ENCODE measurements around the gene GAS7. TPM values are rescaled to one million over a fixed set of nuclear protein-coding genes. Genes with fewer than 3 reads are reported as not detected.

GAS7 gene
- total RNA-seq, 1 donor from 2014 or later, result 8.5 TPM

DNA sequence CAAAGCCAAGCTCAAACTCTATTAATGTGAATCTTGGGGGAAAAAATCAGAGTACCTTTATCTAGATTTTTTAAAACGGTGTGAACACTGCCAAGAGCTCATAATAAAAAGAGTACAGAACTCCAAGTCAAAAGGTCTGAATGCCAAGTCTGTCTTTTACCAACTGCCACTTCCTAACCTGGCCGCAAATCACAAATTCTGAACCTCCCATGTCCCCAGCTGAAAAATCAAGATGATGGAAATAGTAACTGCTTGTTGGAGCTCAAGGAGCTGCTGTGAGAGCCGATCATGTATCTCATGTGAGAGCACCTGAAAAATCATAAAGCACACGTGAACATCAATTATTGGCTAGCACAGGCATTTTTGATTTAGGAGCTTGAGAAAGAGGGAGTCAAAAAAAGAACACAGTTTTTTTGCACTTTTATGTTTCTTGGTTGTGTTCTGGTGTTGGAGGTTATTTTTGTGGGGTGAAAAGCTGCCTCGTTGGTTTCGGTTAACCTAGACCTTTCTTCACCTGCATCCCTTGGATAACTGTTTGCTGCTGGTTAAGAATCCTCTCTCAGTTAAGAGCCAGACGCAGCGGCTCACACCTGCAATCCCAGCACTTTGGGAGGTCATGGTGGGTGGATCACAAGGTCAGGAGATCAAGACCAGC, 50.5 kb downstream of the GAS7 start:
- no peaks in the 10 kb centered on the region for H3K36me3 ChIP-seq (ENCODE audit: insufficient read depth, low read length)
- no peak overlapping the region for H3K4me3 ChIP-seq (ENCODE audit: insufficient read depth, low read depth, low read length)
- Mint-ChIP-seq H3K36me3 (ENCODE audit: low read depth, unreplicated experiment) (no peaks in the 10 kb centered on the region), H3K4me3 (ENCODE audit: unreplicated experiment) (no peak overlapping the region), H3K27ac (ENCODE audit: unreplicated experiment) (no peak overlapping the region), H3K9me3 (ENCODE audit: unreplicated experiment) (no peaks in the 10 kb centered on the region), H3K27me3 (ENCODE audit: low read depth, unreplicated experiment) (peaks cover 46% of the 10 kb centered on the region), H3K4me1 (ENCODE audit: low read depth, unreplicated experiment) (peaks cover 7% of the 10 kb centered on the region)
- TF ChIP-seq, protein P1, sequence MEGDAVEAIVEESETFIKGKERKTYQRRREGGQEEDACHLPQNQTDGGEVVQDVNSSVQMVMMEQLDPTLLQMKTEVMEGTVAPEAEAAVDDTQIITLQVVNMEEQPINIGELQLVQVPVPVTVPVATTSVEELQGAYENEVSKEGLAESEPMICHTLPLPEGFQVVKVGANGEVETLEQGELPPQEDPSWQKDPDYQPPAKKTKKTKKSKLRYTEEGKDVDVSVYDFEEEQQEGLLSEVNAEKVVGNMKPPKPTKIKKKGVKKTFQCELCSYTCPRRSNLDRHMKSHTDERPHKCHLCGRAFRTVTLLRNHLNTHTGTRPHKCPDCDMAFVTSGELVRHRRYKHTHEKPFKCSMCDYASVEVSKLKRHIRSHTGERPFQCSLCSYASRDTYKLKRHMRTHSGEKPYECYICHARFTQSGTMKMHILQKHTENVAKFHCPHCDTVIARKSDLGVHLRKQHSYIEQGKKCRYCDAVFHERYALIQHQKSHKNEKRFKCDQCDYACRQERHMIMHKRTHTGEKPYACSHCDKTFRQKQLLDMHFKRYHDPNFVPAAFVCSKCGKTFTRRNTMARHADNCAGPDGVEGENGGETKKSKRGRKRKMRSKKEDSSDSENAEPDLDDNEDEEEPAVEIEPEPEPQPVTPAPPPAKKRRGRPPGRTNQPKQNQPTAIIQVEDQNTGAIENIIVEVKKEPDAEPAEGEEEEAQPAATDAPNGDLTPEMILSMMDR (IDR thresholded peaks at IDR 0.05; ENCODE audit: insufficient read depth, low read depth, low read length), result no peak
- no peak for TF ChIP-seq EZH2 (IDR thresholded peaks at IDR 0.05; ENCODE audit: insufficient read depth, low read length)
- H3K9ac ChIP-seq (ENCODE audit: low read length), result no peak overlapping the region
- H3K4me1 ChIP-seq (ENCODE audit: insufficient read depth, low read length), result no peaks in the 10 kb centered on the region
- no peaks in the 10 kb centered on the region for H3K79me2 ChIP-seq (ENCODE audit: insufficient read depth, low read length)
- no peak for DNase-seq (ENCODE audit: low read depth)
- H4K20me1 ChIP-seq (ENCODE audit: insufficient read depth, low read length), result no peaks in the 10 kb centered on the region
- H3K27ac ChIP-seq (ENCODE audit: low read depth, low read length), result no peak overlapping the region
- H2AFZ ChIP-seq (ENCODE audit: low read depth, low read length), result no peak overlapping the region
- no peaks in the 10 kb centered on the region for H3K9me3 ChIP-seq (ENCODE audit: insufficient read depth, low read depth, low read length)
- no peak overlapping the region for H3K4me2 ChIP-seq (ENCODE audit: low read length)
- peaks cover 4% of the 10 kb centered on the region for H3K27me3 ChIP-seq (ENCODE audit: insufficient read depth, low read length)
- no peak for FAIRE-seq

DNA sequence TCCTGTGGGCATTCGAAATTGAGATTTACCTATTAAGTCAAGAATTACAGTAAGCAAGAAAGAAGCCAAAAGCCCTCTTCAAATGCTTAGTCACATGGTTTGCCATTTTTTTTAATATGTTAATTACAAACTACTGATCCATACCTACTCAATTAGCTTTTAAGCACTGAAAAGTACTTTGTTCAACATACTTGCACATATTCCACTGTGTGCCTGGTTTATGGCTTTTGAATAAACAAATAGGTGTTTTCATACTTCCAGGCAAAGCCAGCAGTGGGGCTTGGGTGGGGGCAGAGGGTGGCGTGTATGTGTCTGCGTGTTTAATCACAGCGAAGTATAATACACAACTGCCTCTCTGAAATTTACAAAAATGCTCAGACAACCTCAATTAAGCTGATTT, 51.4 kb downstream of the GAS7 start:
- no peak for TF ChIP-seq EZH2 (IDR thresholded peaks at IDR 0.05; ENCODE audit: insufficient read depth, low read length)
- TF ChIP-seq, protein P1 (IDR thresholded peaks at IDR 0.05; ENCODE audit: insufficient read depth, low read depth, low read length), result no peak
- H3K27ac ChIP-seq (ENCODE audit: low read depth, low read length), result no peak overlapping the region
- H3K36me3 Mint-ChIP-seq (ENCODE audit: low read depth, unreplicated experiment), result no peaks in the 10 kb centered on the region

DNA sequence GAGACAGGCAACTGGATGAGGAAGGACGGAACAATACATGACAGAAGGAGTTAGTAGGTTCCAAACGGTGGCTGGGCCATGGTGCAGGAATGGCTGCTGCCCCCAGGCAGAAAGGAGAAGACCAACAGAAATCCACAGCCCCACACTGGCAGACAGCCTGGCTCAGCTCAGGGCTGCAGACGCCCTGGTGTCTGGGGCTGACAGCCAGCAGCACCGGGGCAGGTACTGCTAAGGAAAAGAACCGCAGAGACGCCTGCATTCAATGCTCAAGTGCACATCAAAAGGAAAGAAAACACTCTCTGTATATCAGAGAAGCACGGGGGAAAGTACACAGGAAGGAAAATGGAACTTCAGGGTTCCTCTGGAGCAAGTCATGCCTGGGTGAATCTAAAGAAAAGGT, 53.4 kb downstream of the GAS7 start:
- H3K27me3 Mint-ChIP-seq (ENCODE audit: low read depth, unreplicated experiment), result peaks cover 39% of the 10 kb centered on the region
- H3K27me3 ChIP-seq (ENCODE audit: insufficient read depth, low read length), result peaks cover 4% of the 10 kb centered on the region
- H3K36me3 Mint-ChIP-seq (ENCODE audit: low read depth, unreplicated experiment), result no peaks in the 10 kb centered on the region
- no peak for DNase-seq (ENCODE audit: low read depth)
- no peak overlapping the region for H3K4me2 ChIP-seq (ENCODE audit: low read length)
- H3K4me3 ChIP-seq (ENCODE audit: insufficient read depth, low read depth, low read length), result no peak overlapping the region
- no peaks in the 10 kb centered on the region for H3K36me3 ChIP-seq (ENCODE audit: insufficient read depth, low read length)
- no peak for FAIRE-seq
- H3K4me1 Mint-ChIP-seq (ENCODE audit: low read depth, unreplicated experiment), result peaks cover 13% of the 10 kb centered on the region
- peaks cover 9% of the 10 kb centered on the region for H3K4me1 ChIP-seq (ENCODE audit: insufficient read depth, low read length)
- H3K4me3 Mint-ChIP-seq (ENCODE audit: unreplicated experiment), result no peak overlapping the region
- no peaks in the 10 kb centered on the region for H3K9me3 Mint-ChIP-seq (ENCODE audit: unreplicated experiment)
- H2AFZ ChIP-seq (ENCODE audit: low read depth, low read length), result no peak overlapping the region
- H4K20me1 ChIP-seq (ENCODE audit: insufficient read depth, low read length), result no peaks in the 10 kb centered on the region
- H3K27ac Mint-ChIP-seq (ENCODE audit: unreplicated experiment), result no peak overlapping the region
- H3K9ac ChIP-seq (ENCODE audit: low read length), result no peak overlapping the region
- H3K27ac ChIP-seq (ENCODE audit: low read depth, low read length), result no peak overlapping the region
- no peaks in the 10 kb centered on the region for H3K79me2 ChIP-seq (ENCODE audit: insufficient read depth, low read length)
- TF ChIP-seq, protein P1 (IDR thresholded peaks at IDR 0.05; ENCODE audit: insufficient read depth, low read depth, low read length), result no peak
- no peak for TF ChIP-seq EZH2 (IDR thresholded peaks at IDR 0.05; ENCODE audit: insufficient read depth, low read length)
- H3K9me3 ChIP-seq (ENCODE audit: insufficient read depth, low read depth, low read length), result no peaks in the 10 kb centered on the region

More for the DNA sequence above, 51.4 kb downstream of the GAS7 start:
- no peak for FAIRE-seq
- Histone ChIP-seq H3K4me3 (ENCODE audit: insufficient read depth, low read depth, low read length) (no peak overlapping the region), H3K4me1 (ENCODE audit: insufficient read depth, low read length) (no peaks in the 10 kb centered on the region), H3K27me3 (ENCODE audit: insufficient read depth, low read length) (peaks cover 4% of the 10 kb centered on the region), H3K36me3 (ENCODE audit: insufficient read depth, low read length) (no peaks in the 10 kb centered on the region), H4K20me1 (ENCODE audit: insufficient read depth, low read length) (no peaks in the 10 kb centered on the region), H3K9me3 (ENCODE audit: insufficient read depth, low read depth, low read length) (no peaks in the 10 kb centered on the region), H3K9ac (ENCODE audit: low read length) (no peak overlapping the region), H2AFZ (ENCODE audit: low read depth, low read length) (no peak overlapping the region), H3K4me2 (ENCODE audit: low read length) (no peak overlapping the region), H3K79me2 (ENCODE audit: insufficient read depth, low read length) (no peaks in the 10 kb centered on the region)
- DNase-seq (ENCODE audit: low read depth), result no peak
- peaks cover 7% of the 10 kb centered on the region for H3K4me1 Mint-ChIP-seq (ENCODE audit: low read depth, unreplicated experiment)
- H3K27ac Mint-ChIP-seq (ENCODE audit: unreplicated experiment), result no peak overlapping the region
- H3K27me3 Mint-ChIP-seq (ENCODE audit: low read depth, unreplicated experiment), result peaks cover 44% of the 10 kb centered on the region
- no peaks in the 10 kb centered on the region for H3K9me3 Mint-ChIP-seq (ENCODE audit: unreplicated experiment)
- H3K4me3 Mint-ChIP-seq (ENCODE audit: unreplicated experiment), result no peak overlapping the region
